H1 (cell line): ENCODE results near the gene POU3F1. TPM values are rescaled to one million over a fixed set of nuclear protein-coding genes. Genes with fewer than 3 reads are reported as not detected.
A peak's percentile ranks its signal among the peaks of the same experiment; 100 is the strongest.

Experiments used
- CTCF ChIA-PET: fragments of 300-600 bp; sonication (Branson Sonifier 250); formaldehyde crosslinking; loops from one replicate; lab custom pipeline; 2021; ENCODE audit not compliant: partially characterized antibody; lab: Charles Lee
- POLR2A ChIA-PET: fragments of 300-600 bp; sonication (Branson Sonifier 250); formaldehyde crosslinking; loops from one replicate; lab custom pipeline; 2021; ENCODE audit warnings: inconsistent platforms; ENCODE audit not compliant: partially characterized antibody; lab: Charles Lee
- DNase-seq, 2 experiments: peaks; one replicate each; pipeline versions ENCODE4 v3.0.0 to v3.0.0-alpha.2; 2010 to 2022; ENCODE audit warnings: low spot score in 2 of 2, low read depth in 1 of 2, mixed read lengths in 1 of 2
- FAIRE-seq: peaks from 2 replicates; lab custom pipeline; 2011; peaks lifted over from hg19 to GRCh38; lab: Jason Lieb, UNC
- H2AFZ ChIP-seq: 2 replicates; pipeline ENCODE4 v1.8.1; 2012; ENCODE audit warnings: low read length, inconsistent platforms
- H2AK5ac ChIP-seq: 2 replicates; pipeline ENCODE4 v1.6.1; 2013; ENCODE audit warnings: low read depth, low read length
- H2BK120ac ChIP-seq: replicated peaks from 2 replicates; pipeline ENCODE3; 2013; ENCODE audit warnings: low read depth, low read length, inconsistent platforms
- H2BK12ac ChIP-seq: 2 replicates; pipeline ENCODE4 v1.6.1; 2013; ENCODE audit warnings: low read depth, low read length
- H2BK15ac ChIP-seq: 2 replicates; pipeline ENCODE4 v1.6.1; 2013; ENCODE audit warnings: low read length
- H2BK20ac ChIP-seq: 2 replicates; pipeline ENCODE4 v1.6.1; 2013; ENCODE audit warnings: low read length
- H2BK5ac ChIP-seq: 2 replicates; pipeline ENCODE4 v1.6.1; 2013; ENCODE audit warnings: low read depth, low read length
- H3K14ac ChIP-seq: 2 replicates; pipeline ENCODE4 v1.6.1; 2013; ENCODE audit warnings: inconsistent platforms; ENCODE audit not compliant: insufficient read length
- H3K18ac ChIP-seq: 2 replicates; pipeline ENCODE4 v1.6.1; 2013; ENCODE audit warnings: low read length; ENCODE audit errors: extremely low read depth
- H3K23ac ChIP-seq: 2 replicates; pipeline ENCODE4 v1.6.1; 2013; ENCODE audit warnings: inconsistent platforms; ENCODE audit not compliant: insufficient read length
- H3K23me2 ChIP-seq: 2 replicates; pipeline ENCODE4 v1.6.1; 2013; ENCODE audit warnings: low read depth, low read length
- H3K27ac ChIP-seq: 2 replicates; pipeline ENCODE4 v1.6.1; 2011; ENCODE audit warnings: low read depth, low read length, inconsistent platforms
- H3K27me3 ChIP-seq, 4 experiments: replicated peaks in 1 of 4; 1 replicate in 1 of 4; 2 replicates in 3 of 4; pipeline versions ENCODE4 v1.6.1 to v1.8.1; 2011 to 2013; ENCODE audit warnings: low read length in 3 of 4, mild to moderate bottlenecking in 3 of 4, inconsistent platforms in 2 of 4, mixed read lengths in 2 of 4, moderate library complexity in 1 of 4; ENCODE audit not compliant: control insufficient read depth in 3 of 4, insufficient read depth in 3 of 4; ENCODE audit errors: extremely low read depth in 1 of 4
- H3K36me3 ChIP-seq, 4 experiments: 2 replicates each; pipeline versions ENCODE4 v1.6.1 to v1.8.1; 2011 to 2013; ENCODE audit warnings: mild to moderate bottlenecking in 4 of 4, low read length in 3 of 4, moderate library complexity in 2 of 4, control low read depth in 1 of 4, inconsistent platforms in 1 of 4; ENCODE audit not compliant: insufficient read depth in 4 of 4, control insufficient read depth in 2 of 4
- H3K4ac ChIP-seq: replicated peaks from 2 replicates; pipeline ENCODE3; 2013; ENCODE audit warnings: low read length, low read depth, mixed read lengths, inconsistent platforms; ENCODE audit not compliant: insufficient read length
- H3K4me1 ChIP-seq, 4 experiments: replicated peaks in 1 of 4; 1 replicate in 1 of 4; 2 replicates in 3 of 4; pipeline versions ENCODE4 v1.6.1 to v1.8.1; 2011 to 2013; ENCODE audit warnings: low read length in 3 of 4, inconsistent platforms in 2 of 4, mixed read lengths in 1 of 4; ENCODE audit not compliant: insufficient read depth in 4 of 4, control insufficient read depth in 3 of 4
- H3K4me2 ChIP-seq, 2 experiments: 2 replicates each; pipeline versions ENCODE4 v1.6.1 to v1.8.1; 2011 to 2013; ENCODE audit warnings: low read depth in 2 of 2, low read length in 2 of 2, control low read depth in 1 of 2, inconsistent platforms in 1 of 2, mild to moderate bottlenecking in 1 of 2; ENCODE audit not compliant: insufficient read depth in 1 of 2
- H3K4me3 ChIP-seq, 4 experiments: fragments of 200-600, 300-600 bp in 1 of 4; sonication (generic), shearing (Covaris generic), sonication (Bioruptor Twin) in 1 of 4; 2 replicates each; pipeline versions ENCODE4 v1.5.1 to v1.8.1; 2011 to 2016; ENCODE audit warnings: low read length in 4 of 4, low read depth in 3 of 4, control low read depth in 2 of 4, inconsistent platforms in 2 of 4, mild to moderate bottlenecking in 2 of 4, mixed read lengths in 1 of 4, moderate library complexity in 1 of 4; ENCODE audit not compliant: insufficient read depth in 2 of 4; ENCODE audit errors: extremely low read depth in 1 of 4
- H3K56ac ChIP-seq: replicated peaks from 2 replicates; pipeline ENCODE3; 2013; ENCODE audit warnings: low read depth, mild to moderate bottlenecking, mixed read lengths, low read length, inconsistent platforms; ENCODE audit not compliant: insufficient read length
- H3K79me1 ChIP-seq: 2 replicates; pipeline ENCODE4 v1.6.1; 2013; ENCODE audit warnings: low read depth, low read length, control low read depth
- H3K79me2 ChIP-seq, 2 experiments: 2 replicates each; pipeline versions ENCODE4 v1.6.1 to v1.8.1; 2012 to 2013; ENCODE audit warnings: low read length in 2 of 2, mild to moderate bottlenecking in 2 of 2, inconsistent platforms in 1 of 2; ENCODE audit not compliant: insufficient read depth in 2 of 2, control insufficient read depth in 1 of 2
- H3K9ac ChIP-seq, 4 experiments: replicated peaks in 1 of 4; 1 replicate in 1 of 4; 2 replicates in 3 of 4; pipeline versions ENCODE4 v1.6.1 to v1.8.1; 2011 to 2013; ENCODE audit warnings: low read depth in 3 of 4, low read length in 3 of 4, control low read depth in 2 of 4, mild to moderate bottlenecking in 2 of 4, moderate library complexity in 2 of 4, inconsistent platforms in 1 of 4; ENCODE audit errors: extremely low read depth in 1 of 4
- H3K9me3 ChIP-seq, 2 experiments: 2 replicates each; pipeline versions ENCODE4 v1.6.1 to v1.8.1; 2012 to 2013; ENCODE audit warnings: mild to moderate bottlenecking in 2 of 2, moderate library complexity in 2 of 2, control low read depth in 1 of 2, inconsistent platforms in 1 of 2, low read depth in 1 of 2, low read length in 1 of 2, mixed read lengths in 1 of 2; ENCODE audit not compliant: insufficient read depth in 2 of 2
- H4K20me1 ChIP-seq, 2 experiments: replicated peaks in 1 of 2; 2 replicates each; pipeline versions ENCODE3 to v1.8.1; 2011 to 2013; ENCODE audit warnings: inconsistent platforms in 2 of 2, low read length in 2 of 2, mild to moderate bottlenecking in 1 of 2; ENCODE audit not compliant: insufficient read depth in 2 of 2, control insufficient read depth in 1 of 2
- H4K5ac ChIP-seq: 2 replicates; pipeline ENCODE4 v1.6.1; 2013; ENCODE audit warnings: low read length, low read depth, mixed read lengths, inconsistent platforms; ENCODE audit not compliant: insufficient read length
- H4K8ac ChIP-seq: 2 replicates; pipeline ENCODE4 v1.8.0; 2013; ENCODE audit warnings: mild to moderate bottlenecking, moderate library complexity, low read length, inconsistent platforms; ENCODE audit not compliant: insufficient read depth; ENCODE audit errors: extremely low read depth
- H4K91ac ChIP-seq: replicated peaks from 2 replicates; pipeline ENCODE3; 2013; ENCODE audit warnings: low read length, mixed read lengths, inconsistent platforms; ENCODE audit not compliant: insufficient read length
- ATF2 ChIP-seq: IDR thresholded peaks from 2 replicates; pipeline ENCODE4 v1.6.1; 2012; ENCODE audit warnings: low read length, inconsistent platforms
- CHD1 ChIP-seq: IDR thresholded peaks from 2 replicates; pipeline ENCODE4 v1.6.1; 2012; ENCODE audit warnings: low read depth, low read length, improper control_type of control experiment
- CREB1 ChIP-seq: IDR thresholded peaks from 2 replicates; pipeline ENCODE4 v1.6.1; 2012; ENCODE audit warnings: inconsistent platforms
- CTBP2 ChIP-seq: IDR thresholded peaks from 2 replicates; pipeline ENCODE4 v1.7.0; 2011; ENCODE audit warnings: borderline replicate concordance, mild to moderate bottlenecking, moderate library complexity, mixed read lengths, low read length; ENCODE audit not compliant: insufficient read depth, insufficient read length
- JUN ChIP-seq: IDR thresholded peaks from 2 replicates; pipeline ENCODE4 v1.6.1; 2011; ENCODE audit warnings: low read depth, mild to moderate bottlenecking, improper control_type of control experiment, low read length
- MAX ChIP-seq: IDR thresholded peaks from 2 replicates; pipeline ENCODE4 v1.6.1; 2012; ENCODE audit warnings: inconsistent platforms
- PHF8 ChIP-seq: fragments of 200-600 bp; sonication (generic); conservative IDR thresholded peaks from 2 replicates; pipeline ENCODE4 v1.7.1; 2012; ENCODE audit warnings: low read depth, mild to moderate bottlenecking, inconsistent platforms, low read length, moderate library complexity
- POLR2AphosphoS5 ChIP-seq: IDR thresholded peaks from 2 replicates; pipeline ENCODE4 v1.6.1; 2011; ENCODE audit warnings: low read depth, low read length
- RFX5 ChIP-seq: IDR thresholded peaks from 2 replicates; pipeline ENCODE4 v1.6.1; 2011; ENCODE audit warnings: low read depth, low read length, improper control_type of control experiment, borderline replicate concordance
- SIX5 ChIP-seq: IDR thresholded peaks from 2 replicates; pipeline ENCODE4 v1.6.1; 2011; ENCODE audit warnings: mild to moderate bottlenecking, low read depth, low read length
- SP1 ChIP-seq: IDR thresholded peaks from 2 replicates; pipeline ENCODE4 v1.6.1; 2011; ENCODE audit warnings: low read depth, low read length
- SP4 ChIP-seq: IDR thresholded peaks from 2 replicates; pipeline ENCODE4 v1.6.1; 2012; ENCODE audit warnings: low read length, inconsistent platforms
- TCF12 ChIP-seq: IDR thresholded peaks from 2 replicates; pipeline ENCODE4 v1.6.1; 2011; ENCODE audit warnings: low read depth, mild to moderate bottlenecking, low read length
- WGBS, 2 experiments: shearing (Covaris generic) in 1 of 2; methylation state at CpG; one replicate each; pipeline versions ENCODE4 v1.1.6 to v1.1.7; 2013 to 2015; ENCODE audit warnings: low lambda C conversion rate in 2 of 2, mixed read lengths in 2 of 2, inconsistent platforms in 1 of 2, low coverage in 1 of 2, missing lambda C conversion rate in 1 of 2; ENCODE audit not compliant: insufficient replicate concordance in 2 of 2, insufficient coverage in 1 of 2, insufficient read length in 1 of 2; ENCODE audit errors: extremely low coverage in 1 of 2, missing lambda C conversion rate in 1 of 2; 5-methylcytosine and 5-hydroxymethylcytosine counted together
- polyA plus RNA-seq, 7 experiments: library from polyadenylated mRNA; depleted of rRNA in 3 of 7; stranded (reverse) in 5 of 7; unstranded in 2 of 7; fragments of >200 nt in 5 of 7; fragments of 200-250 nt in 2 of 7; gene quantifications; 1 replicate in 5 of 7; 2 replicates in 1 of 7; 4 replicates in 1 of 7; pipeline versions ENCODE4 v1.2.1 to v1.2.3, GENCODE V29; 2011 to 2013; ENCODE audit warnings: missing spikeins in 2 of 7, mixed read lengths in 2 of 7
- total RNA-seq: library from RNA; stranded (reverse); fragmentation: NEBNext Ultra II Directional; extraction: Animal tissue kit (Norgen Biotek cat#: 25700); gene quantifications from 2 replicates; pipeline ENCODE4 v1.2.1, GENCODE V29; 2021

POU3F1 gene
- total and polyA plus RNA-seq, 2 of the 8 experiments (the other 6 are each of a cell fraction or from before 2014, with no cell fraction given): 4.2 to 10.8 TPM

- no peaks in the 10 kb centered on the region; a peak in 1 of 4 replicates for H3K79me2 ChIP-seq
- ChIA-PET CTCF (interaction anchor here (0.5 to 2.8 kb wide), 12 partner anchors 9 to 445 kb away, joined by 3 to 10 read pairs (median 4); no protein-coding TSS in a partner anchor), POLR2A (no interaction called here)
- no peaks in the 10 kb centered on the region for H3K23me2 ChIP-seq
- no peaks in the 10 kb centered on the region; a peak in 1 of 7 replicates for H3K27me3 ChIP-seq
- no peak overlapping the region for H3K4me3 ChIP-seq
- no peak overlapping the region for H2BK20ac ChIP-seq
- no peak overlapping the region for H3K23ac ChIP-seq
- no peak overlapping the region for H3K27ac ChIP-seq
- FAIRE-seq (no peak), DNase-seq (no peak)
- peaks cover 0 to 6% of the 10 kb centered on the region in 2 experiments for H4K20me1 ChIP-seq
- peaks cover 10 to 30% (median 17%) of the 10 kb centered on the region in 4 experiments for H3K4me1 ChIP-seq
- H2BK120ac ChIP-seq: no peak overlapping the region
- H3K18ac ChIP-seq: peak overlapping the region; percentile 36; the same call in 1 of the 2 replicates
- no peak overlapping the region for H3K4me2 ChIP-seq
- 75% methylated on average over 6 of the region's 6 CpGs; no CpG with 5 or more reads in 1 of the 2 experiments for WGBS, 2 experiments
- no peak overlapping the region for H3K4ac ChIP-seq
- H2BK5ac ChIP-seq: no peak overlapping the region
- H3K56ac ChIP-seq: no peak overlapping the region
- H2BK15ac ChIP-seq: peak overlapping the region; percentile 12; the same call in 1 of the 2 replicates
- H3K14ac ChIP-seq: no peak overlapping the region
- no peak overlapping the region for H4K91ac ChIP-seq
- no peaks in the 10 kb centered on the region; the same call in 1 of the 2 replicates for H3K79me1 ChIP-seq
- no peaks in the 10 kb centered on the region for H3K36me3 ChIP-seq
- no peak overlapping the region for H2AFZ ChIP-seq
- peak overlapping the region; percentile 41; the same call in 1 of the 2 replicates for H2BK12ac ChIP-seq
- no peak overlapping the region for H4K5ac ChIP-seq
- H3K9ac ChIP-seq: no peak overlapping the region
- no peaks in the 10 kb centered on the region for H3K9me3 ChIP-seq
- no peak overlapping the region for H4K8ac ChIP-seq
- H2AK5ac ChIP-seq: no peak overlapping the region
- TF ChIP-seq JUN (no peak), SIX5 (no peak), PHF8 (no peak), CHD1 (no peak), POLR2AphosphoS5 (no peak), SP4 (no peak), CREB1 (no peak), ATF2 (no peak), SP1 (no peak), CTBP2 (no peak), TCF12 (no peak), MAX (no peak), RFX5 (no peak)
Observed at GRCh38 chr1:38088791-38089190, 42.2 kb upstream of the POU3F1 start.
